Upper lobe of left lung (tissue), 4 donors: ENCODE measurements around the gene TAF8.
"Not testable (repeated sequence)": the region's sequence is repeated elsewhere in the genome, so short reads cannot be mapped to it uniquely, and the experiment has no call there.

Source experiments
- CTCF ChIP-seq, 6 experiments: fragments of 450-650 bp in 4 of 6; fragments of 200-600 bp in 2 of 6; sonication (generic) in 2 of 6; IDR thresholded peaks; one replicate each; pipeline ENCODE4 v1.5.1; 2016 to 2019; ENCODE audit warnings: antibody characterized with exemption in 6 of 6
- POLR2A ChIP-seq, 4 donors: fragments of 450-650 bp; IDR thresholded peaks; one replicate each; pipeline ENCODE4 v1.5.1; 2016 to 2017; ENCODE audit warnings: antibody characterized with exemption in 4 of 4, mild to moderate bottlenecking in 2 of 4

- not testable (repeated sequence) for TF ChIP-seq POLR2A, CTCF (IDR thresholded peaks at IDR 0.05)
Measured at GRCh38 chr6:42008138-42008528, 42.2 kb upstream of the TAF8 start.
